Stomach (tissue), 4 donors: ENCODE measurements around the gene RAB31.

Source experiments
- CTCF ChIP-seq, 7 experiments: fragments of 450-650 bp in 4 of 7; fragments of 200-600 bp in 3 of 7; sonication (generic) in 3 of 7; IDR thresholded peaks; one replicate each; pipeline ENCODE4 v1.5.1; 2016 to 2019; ENCODE audit warnings: antibody characterized with exemption in 7 of 7, control low read depth in 2 of 7, mild to moderate bottlenecking in 1 of 7
- POLR2A ChIP-seq, 4 donors: fragments of 450-650 bp; IDR thresholded peaks; one replicate each; pipeline ENCODE4 v1.6.1; 2016; ENCODE audit warnings: antibody characterized with exemption in 4 of 4, control low read depth in 2 of 4, mild to moderate bottlenecking in 1 of 4, moderate library complexity in 1 of 4

- TF ChIP-seq CTCF (IDR thresholded peaks at IDR 0.05) = no peak
- no peak for TF ChIP-seq POLR2A (IDR thresholded peaks at IDR 0.05)
Observed at GRCh38 chr18:9876867-9877654, 169.0 kb downstream of the RAB31 start.
